HT1080 (cell line): ENCODE data around the gene BIRC6. TPM values are rescaled to one million over a fixed set of nuclear protein-coding genes. Genes with fewer than 3 reads are reported as not detected.
"Not testable (repeated sequence)": the region's sequence is repeated elsewhere in the genome, so short reads cannot be mapped to it uniquely, and the experiment has no call there.

ENCODE experiments used
- DNase-seq: peaks from one replicate; pipeline ENCODE4 v3.0.0-alpha.2; 2015; ENCODE audit warnings: low read depth
- total RNA-seq: library from RNA; depleted of rRNA; stranded (reverse); fragments of >200 nt; shearing (Covaris generic); gene quantifications from 2 replicates; pipeline ENCODE4 v1.2.3, GENCODE V29; 2014

The BIRC6 gene
- total RNA-seq, 1 experiment from 2014 or later, result 54.2 TPM

GRCh38 chr2:32498306-32498705, 141.5 kb downstream of the BIRC6 start:
- no peak for DNase-seq

- no peak for DNase-seq
Observed at GRCh38 chr2:32502941-32503340, 146.1 kb downstream of the BIRC6 start.

- no peak for DNase-seq
Observed at GRCh38 chr2:32504877-32505478, 148.2 kb downstream of the BIRC6 start.

- no peak for DNase-seq
Observed at GRCh38 chr2:32506446-32506845, 149.6 kb downstream of the BIRC6 start.

GRCh38 chr2:32514946-32515345, 158.1 kb downstream of the BIRC6 start:
- DNase-seq, result no peak

- DNase-seq, result no peak
Observed at GRCh38 chr2:32516567-32516966, 159.7 kb downstream of the BIRC6 start.

- DNase-seq, result no peak
Observed at GRCh38 chr2:32522770-32523169, 165.9 kb downstream of the BIRC6 start.

GRCh38 chr2:32523686-32524085, 166.9 kb downstream of the BIRC6 start:
- DNase-seq, result no peak

- no peak for DNase-seq
Observed at GRCh38 chr2:32532341-32532740, 175.5 kb downstream of the BIRC6 start.

- no peak for DNase-seq
Observed at GRCh38 chr2:32532961-32533360, 176.1 kb downstream of the BIRC6 start.

- no peak for DNase-seq
Observed at GRCh38 chr2:32534831-32535230, 178.0 kb downstream of the BIRC6 start.

GRCh38 chr2:32538735-32539134, 181.9 kb downstream of the BIRC6 start:
- no peak for DNase-seq

GRCh38 chr2:32552483-32552882, 195.7 kb downstream of the BIRC6 start:
- DNase-seq, result not testable (repeated sequence)

GRCh38 chr2:32553829-32554432, 197.1 kb downstream of the BIRC6 start:
- peak; percentile 14 for DNase-seq

GRCh38 chr2:32558492-32558891, 201.7 kb downstream of the BIRC6 start:
- DNase-seq, result no peak

GRCh38 chr2:32559136-32559535, 202.3 kb downstream of the BIRC6 start:
- no peak for DNase-seq

GRCh38 chr2:32562906-32563305, 206.1 kb downstream of the BIRC6 start:
- no peak for DNase-seq

- DNase-seq, result no peak
Observed at GRCh38 chr2:32564417-32565035, 207.7 kb downstream of the BIRC6 start.

GRCh38 chr2:32565902-32566301, 209.1 kb downstream of the BIRC6 start:
- DNase-seq, result no peak

- no peak for DNase-seq
Observed at GRCh38 chr2:32572030-32572429, 215.2 kb downstream of the BIRC6 start.

GRCh38 chr2:32572737-32573136, 215.9 kb downstream of the BIRC6 start:
- peak; percentile 7 for DNase-seq

GRCh38 chr2:32591669-32592463, 235.0 kb downstream of the BIRC6 start:
- DNase-seq, result peak; percentile 67
